SK-N-SH (cell line): ENCODE data around the gene TP53I3. TPM values are rescaled to one million over a fixed set of nuclear protein-coding genes. Genes with fewer than 3 reads are reported as not detected.

Source experiments
- CTCF ChIA-PET: fragments of 300-600, 350-600 bp; formaldehyde crosslinking; extraction: SDS; loops from one replicate; lab custom pipeline; 2021; lab: Yijun Ruan, JAX
- POLR2A ChIA-PET: fragments of 350-600 bp; sonication (Branson Sonifier 250); formaldehyde crosslinking; extraction: SDS; loops from one replicate; lab custom pipeline; 2020; ENCODE audit warnings: antibody characterized with exemption, inconsistent platforms; lab: Yijun Ruan, JAX
- DNase-seq: peaks from one replicate; pipeline ENCODE4 v3.0.0; 2012
- H2AFZ ChIP-seq: fragments of 200-600 bp; sonication (generic); 2 replicates; pipeline ENCODE4 v1.8.1; 2016; ENCODE audit warnings: antibody characterized with exemption, mild to moderate bottlenecking, low read depth
- H3F3A ChIP-seq: fragments of 200-600 bp; sonication (generic); replicated peaks from 2 replicates; pipeline ENCODE3; 2016; ENCODE audit warnings: antibody characterized with exemption, mild to moderate bottlenecking; ENCODE audit not compliant: insufficient read depth
- H3K27ac ChIP-seq, 2 experiments: fragments of 200-500 bp in 1 of 2; fragments of 200-600 bp in 1 of 2; sonication (Bioruptor generic) in 1 of 2; sonication (generic), shearing (Covaris generic) in 1 of 2; 2 replicates each; pipeline versions ENCODE4 v1.5.1 to v1.6.1; 2014 to 2016; ENCODE audit warnings: low read depth in 2 of 2, inconsistent platforms in 1 of 2, low read length in 1 of 2, mild to moderate bottlenecking in 1 of 2, mixed read lengths in 1 of 2
- H3K27me3 ChIP-seq: fragments of 200-600 bp; sonication (generic), shearing (Covaris generic); 2 replicates; pipeline ENCODE4 v1.6.1; 2016; ENCODE audit warnings: mixed run types; ENCODE audit not compliant: insufficient read depth
- H3K36me3 ChIP-seq, 2 experiments: fragments of 200-500 bp in 1 of 2; fragments of 200-600 bp in 1 of 2; sonication (Bioruptor generic) in 1 of 2; sonication (generic) in 1 of 2; replicated peaks in 1 of 2; 2 replicates each; pipeline versions ENCODE3 to v1.5.1; 2014 to 2016; ENCODE audit warnings: low read length in 1 of 2, mild to moderate bottlenecking in 1 of 2; ENCODE audit not compliant: insufficient read depth in 2 of 2, control insufficient read depth in 1 of 2
- H3K4me1 ChIP-seq, 2 experiments: fragments of 200-500 bp in 1 of 2; fragments of 200-600 bp in 1 of 2; sonication (Bioruptor generic) in 1 of 2; sonication (generic), shearing (Covaris generic) in 1 of 2; 2 replicates each; pipeline versions ENCODE4 v1.5.1 to v1.6.1; 2014 to 2016; ENCODE audit warnings: low read depth in 1 of 2, low read length in 1 of 2, mixed run types in 1 of 2; ENCODE audit not compliant: insufficient read depth in 2 of 2, control insufficient read depth in 1 of 2
- H3K4me2 ChIP-seq: fragments of 200-600 bp; sonication (generic), shearing (Covaris generic); 2 replicates; pipeline ENCODE4 v1.6.1; 2017; ENCODE audit warnings: mixed run types
- H3K4me3 ChIP-seq, 2 experiments: fragments of 200-500 bp in 1 of 2; fragments of 200-600 bp in 1 of 2; sonication (Bioruptor generic) in 1 of 2; sonication (generic), shearing (Covaris generic) in 1 of 2; 2 replicates each; pipeline versions ENCODE4 v1.5.1 to v1.8.1; 2014 to 2016; ENCODE audit warnings: low read depth in 2 of 2, inconsistent platforms in 1 of 2, low read length in 1 of 2, mild to moderate bottlenecking in 1 of 2, mixed read lengths in 1 of 2, moderate library complexity in 1 of 2
- H3K79me2 ChIP-seq: fragments of 200-600 bp; sonication (generic); 2 replicates; pipeline ENCODE4 v1.8.1; 2017; ENCODE audit warnings: mild to moderate bottlenecking; ENCODE audit not compliant: insufficient read depth
- H3K9ac ChIP-seq: fragments of 200-600 bp; sonication (generic); 2 replicates; pipeline ENCODE4 v1.6.1; 2017; ENCODE audit warnings: mixed run types
- H3K9me2 ChIP-seq: fragments of 200-600 bp; sonication (generic); 2 replicates; pipeline ENCODE4 v1.6.1; 2017; ENCODE audit warnings: mixed run types
- H3K9me3 ChIP-seq: fragments of 200-600 bp; sonication (generic); 2 replicates; pipeline ENCODE4 v1.6.1; 2017; ENCODE audit warnings: mixed run types, mild to moderate bottlenecking, moderate library complexity
- H4K20me1 ChIP-seq: fragments of 200-600 bp; sonication (generic); 2 replicates; pipeline ENCODE4 v1.6.1; 2017; ENCODE audit warnings: mild to moderate bottlenecking, mixed run types; ENCODE audit not compliant: insufficient read depth
- ELF1 ChIP-seq: IDR thresholded peaks from 2 replicates; pipeline ENCODE4 v1.4.0; 2012
- EP300 ChIP-seq, 2 experiments: IDR thresholded peaks; 2 replicates each; pipeline versions ENCODE4 v1.4.0 to v1.6.1; 2012; ENCODE audit warnings: borderline replicate concordance in 1 of 2, low read depth in 1 of 2, low read length in 1 of 2
- FOSL2 ChIP-seq: IDR thresholded peaks from 2 replicates; pipeline ENCODE4 v1.4.0; 2012; ENCODE audit warnings: low read depth, mild to moderate bottlenecking, moderate library complexity, borderline replicate concordance
- FOXJ3 ChIP-seq: sonication (generic); formaldehyde crosslinking; IDR thresholded peaks from 2 replicates; pipeline ENCODE4 v1.5.1; 2020; ENCODE audit warnings: mild to moderate bottlenecking, missing genetic modification reagents
- GATA2 ChIP-seq: sonication (generic); formaldehyde crosslinking; IDR thresholded peaks from 2 replicates; pipeline ENCODE4 v1.5.0; 2020; ENCODE audit warnings: mild to moderate bottlenecking, missing genetic modification reagents
- MEF2A ChIP-seq: IDR thresholded peaks from 2 replicates; pipeline ENCODE4 v1.4.0; 2012; ENCODE audit warnings: low read depth, borderline replicate concordance
- MXI1 ChIP-seq: IDR thresholded peaks from 2 replicates; pipeline ENCODE4 v1.6.1; 2012; ENCODE audit warnings: mild to moderate bottlenecking, low read depth, low read length, improper control_type of control experiment
- NFIC ChIP-seq: IDR thresholded peaks from 2 replicates; pipeline ENCODE4 v1.4.0; 2012; ENCODE audit warnings: borderline replicate concordance
- NRF1 ChIP-seq: IDR thresholded peaks from 2 replicates; pipeline ENCODE4 v1.6.1; 2012; ENCODE audit warnings: low read depth, mild to moderate bottlenecking, low read length
- POLR2AphosphoS5 ChIP-seq: IDR thresholded peaks from 2 replicates; pipeline ENCODE4 v1.6.1; 2012; ENCODE audit warnings: low read depth, low read length
- RCOR1 ChIP-seq: fragments of 150-350 bp; IDR thresholded peaks from 2 replicates; pipeline ENCODE4 v1.6.1; 2017; ENCODE audit warnings: antibody characterized with exemption, low read length
- RFX5 ChIP-seq: IDR thresholded peaks from 2 replicates; pipeline ENCODE4 v1.6.1; 2012; ENCODE audit warnings: mild to moderate bottlenecking, improper control_type of control experiment, low read length
- RXRA ChIP-seq: IDR thresholded peaks from 2 replicates; pipeline ENCODE4 v1.4.0; 2012; ENCODE audit warnings: low read depth, mild to moderate bottlenecking, borderline replicate concordance
- SIN3A ChIP-seq: IDR thresholded peaks from 2 replicates; pipeline ENCODE4 v1.6.1; 2012; ENCODE audit warnings: low read depth, mild to moderate bottlenecking, low read length, moderate library complexity, borderline replicate concordance
- SMC3 ChIP-seq: IDR thresholded peaks from 2 replicates; pipeline ENCODE4 v1.6.1; 2012; ENCODE audit warnings: low read depth, low read length, improper control_type of control experiment
- TAF1 ChIP-seq: IDR thresholded peaks from 2 replicates; pipeline ENCODE4 v1.6.1; 2012; ENCODE audit warnings: low read depth, mild to moderate bottlenecking, low read length, moderate library complexity, borderline replicate concordance
- WGBS: methylation state at CpG from one replicate; pipeline ENCODE4 v1.1.6; 2017; ENCODE audit warnings: low lambda C conversion rate; 5-methylcytosine and 5-hydroxymethylcytosine counted together
- polyA plus RNA-seq, 3 experiments: library from polyadenylated mRNA; depleted of rRNA; stranded (reverse); fragments of >200 nt; gene quantifications; 2 replicates each; pipeline ENCODE4 v1.2.3, GENCODE V29; 2012
- TF ChIP-seq, protein P1 (sequence below): IDR thresholded peaks from 2 replicates; pipeline ENCODE4 v1.4.0; 2012; ENCODE audit warnings: low read depth, borderline replicate concordance
- TF ChIP-seq, protein P2 (sequence below): IDR thresholded peaks from 2 replicates; pipeline ENCODE4 v1.4.0; 2012; ENCODE audit warnings: low read depth
- TF ChIP-seq, protein P3 (sequence below): IDR thresholded peaks from 2 replicates; pipeline ENCODE4 v1.4.0; 2012; ENCODE audit warnings: low read depth, borderline replicate concordance
- TF ChIP-seq, protein P4 (sequence below): fragments of 150-350 bp; IDR thresholded peaks from 2 replicates; pipeline ENCODE4 v1.6.1; 2017; ENCODE audit warnings: antibody characterized with exemption, low read length, low read depth, borderline replicate concordance

The TP53I3 gene
- polyA plus RNA-seq, 1 of the 3 experiments (the other 2 are of a cell fraction) = 110 TPM

DNA sequence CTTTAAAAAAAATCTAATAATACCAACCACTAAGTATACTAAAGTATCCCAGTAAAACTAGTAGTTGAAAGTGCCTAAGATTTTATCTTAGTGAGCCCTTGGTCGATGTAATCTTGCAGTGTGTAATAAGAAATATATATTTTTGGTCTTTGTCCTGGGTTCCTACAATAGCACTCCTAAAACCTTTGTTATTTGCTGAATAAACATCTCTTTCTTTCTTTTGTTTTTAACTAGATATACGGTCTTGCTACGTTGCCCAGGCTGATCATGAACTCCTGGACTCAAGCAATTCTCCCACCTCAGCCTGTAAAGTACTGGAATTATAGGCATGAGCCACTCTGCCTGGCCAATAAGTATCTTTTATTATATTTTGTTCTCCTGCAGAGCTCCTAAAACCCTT is 2.4 kb upstream of the TP53I3 start (continued):
- TF ChIP-seq FOXJ3 (no peak), MEF2A (no peak), EP300 (IDR thresholded peaks at IDR 0.05; ENCODE audit: borderline replicate concordance in 1 of 2, low read depth in 1 of 2, low read length in 1 of 2) (no peak), GATA2 (CRISPR knock-in tag) (no peak), MXI1 (no peak), POLR2AphosphoS5 (no peak), SIN3A (no peak), RCOR1 (no peak)
- TF ChIP-seq, protein P1, sequence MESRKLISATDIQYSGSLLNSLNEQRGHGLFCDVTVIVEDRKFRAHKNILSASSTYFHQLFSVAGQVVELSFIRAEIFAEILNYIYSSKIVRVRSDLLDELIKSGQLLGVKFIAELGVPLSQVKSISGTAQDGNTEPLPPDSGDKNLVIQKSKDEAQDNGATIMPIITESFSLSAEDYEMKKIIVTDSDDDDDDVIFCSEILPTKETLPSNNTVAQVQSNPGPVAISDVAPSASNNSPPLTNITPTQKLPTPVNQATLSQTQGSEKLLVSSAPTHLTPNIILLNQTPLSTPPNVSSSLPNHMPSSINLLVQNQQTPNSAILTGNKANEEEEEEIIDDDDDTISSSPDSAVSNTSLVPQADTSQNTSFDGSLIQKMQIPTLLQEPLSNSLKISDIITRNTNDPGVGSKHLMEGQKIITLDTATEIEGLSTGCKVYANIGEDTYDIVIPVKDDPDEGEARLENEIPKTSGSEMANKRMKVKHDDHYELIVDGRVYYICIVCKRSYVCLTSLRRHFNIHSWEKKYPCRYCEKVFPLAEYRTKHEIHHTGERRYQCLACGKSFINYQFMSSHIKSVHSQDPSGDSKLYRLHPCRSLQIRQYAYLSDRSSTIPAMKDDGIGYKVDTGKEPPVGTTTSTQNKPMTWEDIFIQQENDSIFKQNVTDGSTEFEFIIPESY = no peak
- TF ChIP-seq, protein P2, sequence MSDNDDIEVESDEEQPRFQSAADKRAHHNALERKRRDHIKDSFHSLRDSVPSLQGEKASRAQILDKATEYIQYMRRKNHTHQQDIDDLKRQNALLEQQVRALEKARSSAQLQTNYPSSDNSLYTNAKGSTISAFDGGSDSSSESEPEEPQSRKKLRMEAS = no peak

DNA sequence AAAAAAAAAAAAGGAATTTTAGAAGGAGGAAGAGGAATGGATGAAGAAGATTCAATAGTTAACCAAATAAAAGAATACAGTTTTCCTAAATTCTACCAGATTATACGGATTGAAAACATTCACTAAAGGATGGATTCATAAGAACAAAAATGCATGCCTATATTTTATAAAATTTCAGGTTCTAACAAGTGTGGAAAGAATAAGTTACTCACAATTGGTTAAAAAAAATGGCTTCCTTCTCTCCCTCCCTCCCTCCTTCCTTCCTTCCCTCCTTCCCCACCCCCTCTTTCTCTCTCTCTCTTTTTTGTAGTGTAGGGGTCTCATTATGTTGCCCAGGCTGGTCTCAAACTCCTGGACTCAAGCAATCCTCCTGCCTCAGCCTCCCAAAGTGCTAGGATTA is 1.6 kb upstream of the TP53I3 start:
- H3F3A ChIP-seq = peaks cover 29% of the 10 kb centered on the region
- H3K4me1 ChIP-seq = peaks cover 0 to 21% of the 10 kb centered on the region in 2 experiments; a peak in 2 of 4 replicates
- H3K27me3 ChIP-seq = no peaks in the 10 kb centered on the region
- no peak overlapping the region for H3K9ac ChIP-seq
- H3K4me2 ChIP-seq = no peak overlapping the region
- no peak overlapping the region for H3K4me3 ChIP-seq
- no peak for DNase-seq
- ChIA-PET CTCF (no interaction called here), POLR2A (no interaction called here)
- no peaks in the 10 kb centered on the region for H3K9me3 ChIP-seq
- no peaks in the 10 kb centered on the region for H4K20me1 ChIP-seq
- WGBS = 92% methylated on average over 1 of the region's 1 CpG
- TF ChIP-seq RXRA (no peak), MXI1 (no peak), FOSL2 (no peak), ELF1 (no peak), RFX5 (no peak), NRF1 (no peak), TAF1 (no peak), SMC3 (no peak), NFIC (no peak)
- TF ChIP-seq, protein P3, sequence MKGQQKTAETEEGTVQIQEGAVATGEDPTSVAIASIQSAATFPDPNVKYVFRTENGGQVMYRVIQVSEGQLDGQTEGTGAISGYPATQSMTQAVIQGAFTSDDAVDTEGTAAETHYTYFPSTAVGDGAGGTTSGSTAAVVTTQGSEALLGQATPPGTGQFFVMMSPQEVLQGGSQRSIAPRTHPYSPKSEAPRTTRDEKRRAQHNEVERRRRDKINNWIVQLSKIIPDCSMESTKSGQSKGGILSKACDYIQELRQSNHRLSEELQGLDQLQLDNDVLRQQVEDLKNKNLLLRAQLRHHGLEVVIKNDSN = no peak
- TF ChIP-seq, protein P4, sequence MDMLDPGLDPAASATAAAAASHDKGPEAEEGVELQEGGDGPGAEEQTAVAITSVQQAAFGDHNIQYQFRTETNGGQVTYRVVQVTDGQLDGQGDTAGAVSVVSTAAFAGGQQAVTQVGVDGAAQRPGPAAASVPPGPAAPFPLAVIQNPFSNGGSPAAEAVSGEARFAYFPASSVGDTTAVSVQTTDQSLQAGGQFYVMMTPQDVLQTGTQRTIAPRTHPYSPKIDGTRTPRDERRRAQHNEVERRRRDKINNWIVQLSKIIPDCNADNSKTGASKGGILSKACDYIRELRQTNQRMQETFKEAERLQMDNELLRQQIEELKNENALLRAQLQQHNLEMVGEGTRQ = no peak
- H3K27ac ChIP-seq = no peak overlapping the region
- no peak overlapping the region for H2AFZ ChIP-seq
- peaks cover 12 to 19% of the 10 kb centered on the region in 2 experiments for H3K36me3 ChIP-seq
- H3K9me2 ChIP-seq = no peaks in the 10 kb centered on the region
- peaks cover 13% of the 10 kb centered on the region; the same call in 1 of the 2 replicates for H3K79me2 ChIP-seq
